HepG2 (cell line): ENCODE results near the gene SMC6. TPM values are rescaled to one million over a fixed set of nuclear protein-coding genes. Genes with fewer than 3 reads are reported as not detected.

Source experiments
- ATAC-seq: fragments of 200-7000 bp; cut with Tn5 transposase; 3 replicates; pipeline ENCODE4 v1.9.1; 2020; ENCODE audit warnings: mild to moderate bottlenecking, moderate library complexity
- BruUV-seq: library from RNA; stranded (reverse); fragments of 400-500 nt; replicated peaks from 2 replicates; lab custom pipeline; 2021; lab: Mats Ljungman, UMichigan
- CTCF ChIA-PET: fragments of 300-600 bp; formaldehyde crosslinking; extraction: SDS; loops from one replicate; lab custom pipeline; 2021; ENCODE audit warnings: low total read pairs, inconsistent platforms, low intra/inter-chr PET ratio; lab: Yijun Ruan, JAX
- POLR2A ChIA-PET: fragments of 350-600 bp; sonication (Branson Sonifier 250); formaldehyde crosslinking; loops from one replicate; lab custom pipeline; 2020; ENCODE audit warnings: antibody characterized with exemption, inconsistent platforms; lab: Yijun Ruan, JAX
- DNase-seq: peaks from one replicate; pipeline ENCODE4 v3.0.0-alpha.2; 2015; ENCODE audit warnings: low spot score
- FAIRE-seq: peaks from 3 replicates; lab custom pipeline; 2011; peaks lifted over from hg19 to GRCh38; lab: Jason Lieb, UNC
- H2AFZ ChIP-seq: one replicate; pipeline ENCODE4 v1.6.1; 2011; ENCODE audit warnings: low read length, inconsistent platforms
- H3K27ac ChIP-seq: fragments of 300-600 bp; 3 replicates; pipeline ENCODE4 v1.8.0; 2011; ENCODE audit warnings: mixed run types, mild to moderate bottlenecking, mixed read lengths, low read length, inconsistent platforms; ENCODE audit not compliant: insufficient read depth; ENCODE audit errors: extremely low read length
- H3K27me3 ChIP-seq, 2 experiments: fragments of 200-600 bp in 1 of 2; 2 replicates in 1 of 2; 3 replicates in 1 of 2; pipeline versions ENCODE4 v1.6.0 to v1.8.0; 2011; ENCODE audit warnings: low read length in 2 of 2, mild to moderate bottlenecking in 2 of 2, moderate library complexity in 2 of 2, inconsistent platforms in 1 of 2; ENCODE audit not compliant: insufficient read depth in 2 of 2, control insufficient read depth in 1 of 2
- H3K36me3 ChIP-seq, 2 experiments: fragments of 200-600 bp in 1 of 2; replicated peaks in 1 of 2; 2 replicates in 1 of 2; 3 replicates in 1 of 2; pipeline versions ENCODE4 v1.5.1 to v1.8.0; 2011; ENCODE audit warnings: low read length in 2 of 2, inconsistent platforms in 1 of 2; ENCODE audit not compliant: insufficient read depth in 2 of 2, control insufficient read depth in 1 of 2
- H3K4me1 ChIP-seq: 2 replicates; pipeline ENCODE4 v1.5.1; 2012; ENCODE audit warnings: low read length, inconsistent platforms; ENCODE audit not compliant: insufficient read depth
- H3K4me2 ChIP-seq: 2 replicates; pipeline ENCODE4 v1.6.0; 2011; ENCODE audit warnings: low read depth, low read length, inconsistent platforms
- H3K4me3 ChIP-seq, 3 experiments: fragments of 200-600 bp in 1 of 3; sonication (generic), shearing (Covaris generic) in 1 of 3; replicated peaks in 1 of 3; 2 replicates each; pipeline ENCODE4 v1.5.1; 2011 to 2016; ENCODE audit warnings: low read length in 3 of 3, inconsistent platforms in 2 of 3, low read depth in 2 of 3, mild to moderate bottlenecking in 2 of 3, control low read depth in 1 of 3, mixed read lengths in 1 of 3; ENCODE audit not compliant: insufficient read depth in 1 of 3
- H3K79me2 ChIP-seq: one replicate; pipeline ENCODE4 v1.6.1; 2011; ENCODE audit warnings: low read length, inconsistent platforms; ENCODE audit not compliant: insufficient read depth
- H3K9ac ChIP-seq: 2 replicates; pipeline ENCODE4 v1.6.0; 2011; ENCODE audit warnings: mild to moderate bottlenecking, low read depth, low read length, inconsistent platforms; ENCODE audit not compliant: insufficient read depth
- H3K9me3 ChIP-seq: 2 replicates; pipeline ENCODE4 v1.5.1; 2012; ENCODE audit warnings: mild to moderate bottlenecking, low read length
- H4K20me1 ChIP-seq: 2 replicates; pipeline ENCODE4 v1.6.0; 2011; ENCODE audit warnings: inconsistent platforms, mild to moderate bottlenecking, low read length, moderate library complexity; ENCODE audit not compliant: insufficient read depth
- GABPB1 ChIP-seq: IDR thresholded peaks from 2 replicates; pipeline ENCODE4 v1.6.1; 2016; ENCODE audit warnings: mild to moderate bottlenecking, missing genetic modification reagents, moderate library complexity, missing compliant biosample characterization
- RELA ChIP-seq: sonication (generic); formaldehyde crosslinking; IDR thresholded peaks from 2 replicates; pipeline ENCODE4 v1.4.0; 2020; ENCODE audit warnings: missing genetic modification reagents
- YEATS4 ChIP-seq: sonication (generic); formaldehyde crosslinking; IDR thresholded peaks from 2 replicates; pipeline ENCODE4 v1.4.0; 2020; ENCODE audit warnings: missing genetic modification reagents, borderline replicate concordance
- ZBTB40 ChIP-seq, 2 experiments: fragments of 450-650 bp in 1 of 2; sonication (generic) in 1 of 2; formaldehyde crosslinking in 1 of 2; IDR thresholded peaks; 2 replicates each; pipeline versions ENCODE4 v1.6.1 to v1.8.0; 2016 to 2022; ENCODE audit warnings: antibody characterized with exemption in 1 of 2, mild to moderate bottlenecking in 1 of 2, missing genetic modification reagents in 1 of 2
- ZZZ3 ChIP-seq: sonication (generic); formaldehyde crosslinking; IDR thresholded peaks from 2 replicates; pipeline ENCODE4 v1.4.0; 2020; ENCODE audit warnings: missing genetic modification reagents, mild to moderate bottlenecking, borderline replicate concordance
- WGBS: methylation state at CpG from one replicate; pipeline ENCODE4 v1.1.6; 2017; ENCODE audit warnings: low lambda C conversion rate; 5-methylcytosine and 5-hydroxymethylcytosine counted together
- in situ Hi-C: cut with HindIII; loops from 2 replicates; pipeline ENCODE4 v1.10.0; 2017; ENCODE audit warnings: low pct_unique_long_range_greater_than_20kb; ENCODE audit not compliant: extremely low pct_ligation_motif_present
- intact Hi-C: fragments of 100-400 bp; cut with micrococcal nuclease; formaldehyde crosslinking; loops from one replicate; pipeline ENCODE4 v1.10.0; 2022; ENCODE audit not compliant: unreplicated experiment
- polyA plus RNA-seq, 8 experiments: library from polyadenylated mRNA; depleted of rRNA in 3 of 8; stranded (reverse) in 7 of 8; unstranded in 1 of 8; fragments of >200 nt; fragmentation: Illumina TruSeq in 4 of 8; extraction: Trizol in 4 of 8; gene quantifications; 2 replicates each; pipeline versions ENCODE4 v1.2.1 to v1.2.3, GENCODE V29; 2011 to 2016; ENCODE audit warnings: low read depth in 4 of 8, missing spikeins in 1 of 8, mixed read lengths in 1 of 8; ENCODE audit not compliant: insufficient read depth in 1 of 8
- total RNA-seq, 5 experiments: library from RNA; depleted of rRNA; stranded (reverse); fragments of >200 nt; fragmentation: Illumina TruSeq; extraction: Trizol; gene quantifications; 2 replicates each; pipeline ENCODE4 v1.2.3, GENCODE V29; 2016; ENCODE audit warnings: low read depth in 1 of 5

SMC6 gene
- total and polyA plus RNA-seq, 2 of the 13 experiments (the other 11 are each of a cell fraction or from before 2014, with no cell fraction given) = 18.9 to 55.3 TPM

- H3K4me3 ChIP-seq = no peak overlapping the region
- BruUV-seq = no TSS peak
- H3K36me3 ChIP-seq = peaks cover 14 to 48% of the 10 kb centered on the region in 2 experiments
- POLR2A ChIA-PET = no interaction called here
- H3K27ac ChIP-seq = no peak overlapping the region
- no peaks in the 10 kb centered on the region for H3K9me3 ChIP-seq
- no peak overlapping the region for H2AFZ ChIP-seq
- CTCF ChIA-PET = interaction anchor here (2.2 kb wide), 1 partner anchor 197 kb away, joined by 7 read pairs; no protein-coding TSS in a partner anchor
- no peak for FAIRE-seq
- ATAC-seq = no peak
- H3K9ac ChIP-seq = no peak overlapping the region
- H3K4me1 ChIP-seq = no peaks in the 10 kb centered on the region
- H3K79me2 ChIP-seq = no peaks in the 10 kb centered on the region
- DNase-seq = no peak
- in situ Hi-C loops = loop anchor here (10.0 to 25.0 kb wide), 2 partner anchors 356 to 893 kb away; no protein-coding TSS in a partner anchor
- no peaks in the 10 kb centered on the region for H3K27me3 ChIP-seq
- WGBS = 91% methylated on average over 1 of the region's 1 CpG
- H4K20me1 ChIP-seq = no peaks in the 10 kb centered on the region
- intact Hi-C loops = no loop called here
- TF ChIP-seq RELA (CRISPR knock-in tag) = no peak
- no peak for TF ChIP-seq YEATS4 (CRISPR knock-in tag)
- no peak for TF ChIP-seq ZBTB40 (IDR thresholded peaks at IDR 0.05)
- no peak for TF ChIP-seq ZBTB40 (CRISPR knock-in tag; IDR thresholded peaks at IDR 0.05)
- TF ChIP-seq ZZZ3 (CRISPR knock-in tag) = no peak
- TF ChIP-seq GABPB1 (CRISPR knock-in tag) = no peak
- TF ChIP-seq, all 625 proteins: peak for 0
- no peak overlapping the region for H3K4me2 ChIP-seq
These were observed 85.7 kb downstream of the SMC6 start for GRCh38 chr2:17667898-17668297.
